CD4-positive, alpha-beta T cell treated with Interleukin-6 at 100 ng/mL for 8 hours (primary cell): ENCODE results near the gene RPL6.

Source experiments
- DNase-seq: peaks from one replicate; pipeline ENCODE4 v3.0.0-alpha.2; 2020; ENCODE audit warnings: mixed read lengths, low spot score

The RPL6 gene

GRCh38 chr12:112380663-112381405 is 28.6 kb downstream of the RPL6 start:
- DNase-seq = no peak

GRCh38 chr12:112375105-112375504 is 34.3 kb downstream of the RPL6 start:
- DNase-seq = no peak

GRCh38 chr12:112374166-112374740 is 35.2 kb downstream of the RPL6 start:
- DNase-seq = no peak

GRCh38 chr12:112370868-112371510 is 38.4 kb downstream of the RPL6 start:
- no peak for DNase-seq

- no peak for DNase-seq
Measured at GRCh38 chr12:112370199-112370598, 39.2 kb downstream of the RPL6 start.

- DNase-seq = no peak
Measured at GRCh38 chr12:112368856-112369255, 40.5 kb downstream of the RPL6 start.

GRCh38 chr12:112367965-112368364 is 41.4 kb downstream of the RPL6 start:
- DNase-seq = no peak

- no peak for DNase-seq
Measured at GRCh38 chr12:112362310-112362709, 47.1 kb downstream of the RPL6 start.

- DNase-seq = no peak
Measured at GRCh38 chr12:112361271-112361670, 48.1 kb downstream of the RPL6 start.

- DNase-seq = no peak
Measured at GRCh38 chr12:112359290-112359689, 50.1 kb downstream of the RPL6 start.

- no peak for DNase-seq
Measured at GRCh38 chr12:112357214-112357613, 52.2 kb downstream of the RPL6 start.
